Stimulated activated CD8-positive, alpha-beta memory T cell treated with anti-CD3 and anti-CD28 coated beads, Interleukin-2, amount 100 ng/mL, for 1 hour (primary cell): ENCODE data around the gene TXLNG.

Source experiments
- DNase-seq, 2 donors: peaks; one replicate each; pipeline ENCODE4 v3.0.0-alpha.2; 2020; ENCODE audit warnings: low read depth in 2 of 2

TXLNG gene

DNA sequence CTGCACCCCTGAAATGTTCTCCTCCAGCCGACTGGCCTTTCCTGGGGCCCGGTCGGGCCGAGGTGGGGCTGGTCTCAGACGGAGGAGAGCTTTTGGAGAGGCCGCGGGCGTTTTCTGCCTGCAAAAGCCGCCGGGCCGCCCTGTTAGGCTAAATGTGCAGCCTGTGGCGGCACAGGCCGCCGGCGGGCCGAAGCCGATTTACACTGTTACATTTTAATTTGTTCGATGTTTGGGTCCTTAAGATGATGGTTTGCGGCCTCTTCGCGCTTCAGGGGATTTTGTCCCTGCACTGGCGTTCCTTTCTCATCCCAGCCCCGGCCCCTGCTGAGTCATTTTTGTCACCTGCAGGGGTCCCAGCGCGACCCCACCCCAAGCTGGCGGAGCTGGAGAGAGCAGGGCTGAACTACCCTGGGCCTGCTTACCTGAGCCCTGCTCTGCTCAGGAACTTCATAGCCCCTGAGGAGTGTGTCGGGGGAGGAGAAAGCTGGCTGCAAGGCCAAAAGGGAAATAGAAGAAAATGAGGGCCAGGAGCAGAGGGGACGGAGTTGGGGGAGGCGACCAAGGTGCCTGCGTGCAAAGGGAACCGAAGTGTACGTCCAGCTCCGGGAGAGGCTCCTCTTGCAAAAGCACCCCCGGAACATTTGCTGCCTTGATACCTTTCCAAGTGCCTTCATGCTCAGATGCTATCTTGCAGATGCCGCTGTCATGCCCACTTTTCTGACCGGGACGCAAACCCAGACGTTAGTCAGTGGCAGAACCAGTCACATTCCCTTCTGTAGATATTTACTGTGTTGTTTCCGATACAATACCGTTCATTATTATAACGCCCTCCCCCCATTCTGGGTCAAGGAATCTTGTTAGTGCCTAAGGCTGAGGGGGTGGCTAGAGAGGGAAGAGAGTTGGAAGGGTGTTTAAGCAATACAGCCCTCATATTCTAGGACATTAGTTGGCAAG is 84.9 kb downstream of the TXLNG start:
- peak in 1 of 2 donors; percentile 12 for DNase-seq

DNA sequence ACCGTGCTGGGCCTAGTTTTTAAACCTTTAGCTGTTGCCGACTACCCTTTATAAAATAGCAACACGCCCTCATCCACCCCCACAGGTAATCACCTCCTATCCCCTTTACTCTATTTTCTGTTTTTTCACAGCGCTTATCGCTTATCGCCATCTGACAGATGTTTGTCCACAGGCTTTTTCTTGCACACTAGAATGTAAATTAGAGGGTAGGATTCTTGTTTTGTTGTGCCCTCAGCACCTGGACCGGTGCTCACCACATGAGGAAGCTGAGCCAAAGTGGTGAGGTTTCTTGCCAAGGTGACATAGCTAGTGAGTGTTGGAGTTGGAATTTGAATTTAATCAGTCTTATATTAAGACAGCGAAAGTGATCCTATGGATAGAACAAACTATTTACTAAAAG is 86.8 kb downstream of the TXLNG start:
- no peak for DNase-seq

DNA sequence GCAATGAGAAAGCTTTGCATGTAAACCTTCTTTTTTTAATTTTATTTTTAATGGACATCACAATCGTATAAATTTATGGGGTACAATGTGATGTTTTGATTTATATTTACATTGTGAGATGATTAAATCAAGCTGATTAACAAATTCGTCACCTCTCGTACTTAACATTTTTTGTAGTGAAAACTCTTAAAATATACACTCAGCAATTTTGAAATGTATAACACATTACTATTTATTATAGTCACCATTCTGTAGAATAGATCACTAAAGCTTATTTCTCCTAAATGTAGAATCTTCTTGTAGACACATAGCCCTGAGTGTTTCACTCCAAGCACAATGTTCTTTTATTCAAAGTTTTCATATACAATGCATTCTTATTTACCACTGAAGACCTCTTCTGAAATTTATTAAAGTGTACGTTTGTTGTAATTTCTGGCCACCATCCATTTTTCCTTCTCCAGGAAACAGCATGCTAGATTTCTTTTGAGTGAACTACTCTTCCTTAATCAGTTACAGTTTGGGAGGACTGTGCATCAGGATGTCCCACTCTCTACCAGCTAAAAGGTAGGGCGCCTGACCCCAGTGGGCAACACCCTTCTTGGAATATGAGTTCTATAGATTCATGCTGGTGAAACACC is 88.3 kb downstream of the TXLNG start:
- DNase-seq, result no peak

DNA sequence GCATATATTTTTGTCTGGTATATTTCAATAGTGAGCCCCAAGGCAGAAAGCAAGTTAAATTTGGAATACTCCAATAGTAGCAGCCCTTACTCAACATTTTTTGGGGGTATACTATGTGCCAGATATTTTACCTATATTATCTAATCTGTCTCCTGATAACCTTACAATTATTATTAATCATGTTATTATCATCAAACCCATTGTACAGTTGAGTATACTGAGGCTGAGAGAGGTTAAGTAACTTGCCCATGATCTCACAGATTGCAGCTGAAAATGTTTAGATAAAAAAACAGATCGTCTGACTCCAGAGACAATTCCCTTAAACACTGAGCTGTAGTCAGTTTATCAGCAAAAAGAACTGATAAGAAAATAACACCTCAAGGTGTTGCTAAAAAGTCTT is 90.4 kb downstream of the TXLNG start:
- DNase-seq, result no peak

DNA sequence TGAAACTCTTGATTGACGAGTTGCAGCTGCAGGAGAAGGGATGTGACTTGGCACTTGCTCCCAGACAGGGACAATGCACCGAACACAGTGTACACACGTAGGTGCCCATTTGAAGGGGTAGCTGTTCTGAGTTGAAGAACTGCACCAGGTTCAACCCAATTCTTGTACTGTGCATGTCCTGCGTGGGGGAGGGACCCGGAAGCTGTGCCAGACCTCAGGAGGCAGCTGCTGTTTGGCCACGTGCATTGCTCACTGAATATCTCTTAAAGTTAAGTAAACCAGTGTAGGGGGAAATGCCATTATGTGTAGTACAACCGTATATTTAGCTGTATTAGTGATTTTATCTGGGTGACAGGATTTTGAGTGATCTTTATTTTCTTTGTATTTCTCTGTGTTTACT is 95.9 kb downstream of the TXLNG start:
- DNase-seq, result no peak

DNA sequence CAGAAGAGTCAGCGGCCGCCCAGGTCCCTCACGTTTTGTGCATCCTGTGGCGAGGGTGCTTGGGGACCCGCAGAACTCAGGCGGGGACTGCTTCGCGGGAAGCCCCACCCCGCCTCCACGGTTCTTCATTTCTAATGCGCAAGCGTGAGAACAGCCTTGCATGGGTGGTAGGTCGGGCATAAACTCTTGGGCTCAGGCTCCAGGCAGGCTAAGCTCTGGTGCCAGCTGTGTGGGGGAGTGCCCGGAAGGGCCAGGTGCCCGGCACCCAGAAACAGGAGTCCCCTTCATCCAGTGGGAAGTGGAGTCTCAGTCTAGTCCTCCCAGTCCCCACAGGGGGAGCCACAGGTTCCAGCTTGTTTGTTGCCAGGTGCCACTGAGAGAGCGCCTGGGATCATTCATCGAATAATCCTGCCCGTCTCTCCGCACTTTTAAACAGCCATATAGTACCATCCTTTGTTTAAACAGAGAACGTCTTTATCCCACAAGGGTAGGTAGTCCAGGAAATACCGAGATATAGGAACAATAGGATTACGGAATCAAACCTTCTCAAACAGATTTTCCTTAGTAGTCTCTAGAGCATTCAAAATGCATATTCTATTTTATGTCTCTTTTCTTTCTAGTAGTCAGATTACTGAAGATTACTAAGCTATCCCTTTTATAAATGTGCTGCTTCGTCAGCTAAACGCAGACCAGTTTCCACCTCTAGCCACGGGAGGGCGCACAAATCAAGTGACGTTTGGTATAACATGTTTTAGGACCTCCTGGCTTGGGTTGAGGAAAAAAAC is 96.6 kb downstream of the TXLNG start:
- peak; percentile 31 to 34 for DNase-seq

DNA sequence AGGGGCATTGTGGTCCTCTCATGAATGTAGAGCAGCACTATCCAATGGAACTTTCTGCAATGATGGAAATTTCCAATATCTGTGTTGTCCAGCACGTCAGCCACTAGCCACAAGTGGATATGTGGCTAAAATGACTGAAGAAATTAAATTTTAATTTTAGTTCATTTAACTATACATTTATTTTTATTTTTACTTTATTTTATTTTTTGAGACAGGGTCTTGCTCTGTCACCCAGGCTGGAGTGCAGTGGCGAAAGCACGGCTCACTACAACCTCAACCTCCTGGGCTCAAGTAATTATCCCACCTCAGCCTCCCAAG is 97.2 kb downstream of the TXLNG start:
- no peak for DNase-seq

DNA sequence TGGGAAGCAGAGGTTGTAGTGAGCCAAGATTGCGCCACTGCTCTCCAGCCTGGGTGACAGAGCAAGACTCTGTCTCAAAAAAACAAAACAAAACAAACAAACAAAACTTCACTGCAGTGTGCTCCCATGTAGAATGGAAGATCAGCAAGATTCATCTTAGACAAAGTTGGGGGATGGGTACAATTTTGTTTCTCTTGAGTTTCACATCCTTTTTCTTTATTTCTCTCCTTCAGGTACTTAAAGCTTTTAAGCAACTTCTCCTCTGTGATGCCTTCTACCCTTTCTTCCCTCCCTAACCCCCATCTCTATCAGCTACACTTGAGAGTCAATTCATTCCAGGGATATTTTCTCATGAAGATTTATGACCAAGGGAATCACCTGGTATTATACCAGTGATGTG is 99.4 kb downstream of the TXLNG start:
- no peak for DNase-seq

DNA sequence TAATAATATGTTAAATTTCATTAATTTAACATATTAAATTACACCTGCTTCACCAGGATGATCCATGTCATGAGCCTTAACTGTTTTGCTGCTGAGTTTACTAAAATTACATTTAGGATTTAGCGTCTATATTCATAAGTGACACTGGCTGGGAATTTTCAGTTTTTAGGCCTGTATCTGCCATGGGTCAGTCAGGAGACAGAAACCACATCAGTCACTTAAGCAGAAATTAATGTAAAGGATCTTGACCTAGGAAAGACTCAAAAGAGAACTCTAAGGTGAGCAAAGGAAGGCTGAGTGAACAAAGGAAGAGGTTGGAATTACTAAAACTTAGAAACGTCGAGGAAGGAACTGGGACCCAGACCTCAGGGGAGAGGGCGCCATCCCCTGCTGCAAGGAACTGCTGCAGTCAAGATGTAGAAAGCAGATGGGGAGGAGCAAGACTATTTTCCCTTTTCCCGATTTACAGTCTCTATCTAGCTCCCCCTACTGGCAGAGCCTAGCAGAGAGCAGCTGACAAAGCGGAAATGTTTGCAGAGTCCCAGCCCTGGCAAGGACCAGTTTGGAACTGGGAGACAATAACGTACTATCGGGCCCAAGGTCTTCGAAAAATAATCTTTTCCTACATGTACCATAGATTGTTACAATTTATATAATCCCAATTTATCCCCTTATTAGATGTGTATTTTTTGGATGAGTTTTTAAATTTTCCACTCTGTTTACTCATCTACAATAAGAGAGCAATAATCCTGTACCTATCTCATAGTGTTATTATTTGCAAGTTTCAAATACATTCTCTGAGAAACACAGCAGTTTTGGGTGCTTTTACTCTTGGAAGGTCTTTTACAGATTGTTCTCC is 106.5 kb downstream of the TXLNG start:
- DNase-seq, result peak in 1 of 2 donors; percentile 13
